Loucy (cell line): ENCODE results near the gene STIM1.

Experiments
- CTCF ChIP-seq: fragments of 200-600 bp; sonication (generic); conservative IDR thresholded peaks from 2 replicates; pipeline ENCODE4 v1.5.1; 2014; ENCODE audit warnings: mild to moderate bottlenecking, antibody characterized with exemption, low read length
- EZH2phosphoT487 ChIP-seq: fragments of 200-600 bp; IDR thresholded peaks from 2 replicates; pipeline ENCODE4 v1.6.1; 2018; ENCODE audit warnings: antibody characterized with exemption, mild to moderate bottlenecking, moderate library complexity, borderline replicate concordance

GRCh38 chr11:4134806-4135205, 279.3 kb downstream of the STIM1 start:
- TF ChIP-seq CTCF, result no peak
- TF ChIP-seq EZH2phosphoT487, result no peak
